ENCODE measurements around the gene DIP2A. TPM values are rescaled to one million over a fixed set of nuclear protein-coding genes. Genes with fewer than 3 reads are reported as not detected.

Gene DIP2A
- total RNA-seq, 4 donors from 2014 or later, result 19.9 to 40.8 (median 31.1) TPM

DNA sequence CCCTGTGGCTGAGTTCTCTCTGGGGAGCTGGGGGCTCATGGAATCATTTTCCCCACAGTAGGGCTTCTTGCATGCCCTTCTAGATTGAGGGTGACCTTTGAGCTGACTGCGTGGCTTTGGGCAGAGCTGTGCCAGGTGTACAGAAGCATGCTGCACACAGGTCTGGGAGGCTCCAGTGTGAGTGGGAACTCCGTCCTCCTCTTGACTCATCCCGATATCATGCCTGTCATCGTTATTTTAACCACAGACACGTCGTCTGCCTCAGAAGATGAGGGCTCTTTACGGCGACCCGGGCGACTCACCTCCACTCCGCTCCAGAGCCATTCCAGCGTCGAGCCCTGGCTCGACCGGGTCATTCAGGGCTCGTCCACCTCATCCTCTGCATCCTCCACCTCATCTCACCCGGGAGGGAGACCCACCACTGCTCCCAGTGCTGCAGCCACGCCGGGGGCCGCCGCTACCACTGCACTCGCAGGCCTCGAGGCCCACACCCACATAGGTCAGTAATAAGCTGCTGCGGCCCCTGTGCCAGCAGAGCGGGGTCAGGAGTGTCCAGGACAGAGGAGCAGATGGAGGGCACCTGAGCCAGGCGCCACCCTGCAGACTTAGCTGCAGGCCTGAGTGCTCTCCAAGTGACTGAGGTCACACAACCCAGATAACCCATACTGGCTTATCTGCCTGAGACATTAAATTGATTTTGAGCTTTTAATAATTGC, 39.8 kb downstream of the DIP2A start:
- WGBS, 2 donors (ENCODE audit: low coverage in 1 of 2), result 94% methylated on average over 3 of the region's 26 CpGs; no CpG with 5 or more reads in 1 of the 2 donors
- no peaks in the 10 kb centered on the region for H3K9me3 ChIP-seq
- no peak overlapping the region for H3K4me3 ChIP-seq
- ATAC-seq, result no peak
- peaks cover 0 to 86% of the 10 kb centered on the region in 2 donors for H3K36me3 ChIP-seq
- H3K27ac ChIP-seq, result no peak overlapping the region
- TF ChIP-seq POLR2A (IDR thresholded peaks at IDR 0.05), result no peak
- TF ChIP-seq POLR2AphosphoS5 (IDR thresholded peaks at IDR 0.05), result no peak
- TF ChIP-seq EP300 (IDR thresholded peaks at IDR 0.05), result no peak
- TF ChIP-seq, protein P1, sequence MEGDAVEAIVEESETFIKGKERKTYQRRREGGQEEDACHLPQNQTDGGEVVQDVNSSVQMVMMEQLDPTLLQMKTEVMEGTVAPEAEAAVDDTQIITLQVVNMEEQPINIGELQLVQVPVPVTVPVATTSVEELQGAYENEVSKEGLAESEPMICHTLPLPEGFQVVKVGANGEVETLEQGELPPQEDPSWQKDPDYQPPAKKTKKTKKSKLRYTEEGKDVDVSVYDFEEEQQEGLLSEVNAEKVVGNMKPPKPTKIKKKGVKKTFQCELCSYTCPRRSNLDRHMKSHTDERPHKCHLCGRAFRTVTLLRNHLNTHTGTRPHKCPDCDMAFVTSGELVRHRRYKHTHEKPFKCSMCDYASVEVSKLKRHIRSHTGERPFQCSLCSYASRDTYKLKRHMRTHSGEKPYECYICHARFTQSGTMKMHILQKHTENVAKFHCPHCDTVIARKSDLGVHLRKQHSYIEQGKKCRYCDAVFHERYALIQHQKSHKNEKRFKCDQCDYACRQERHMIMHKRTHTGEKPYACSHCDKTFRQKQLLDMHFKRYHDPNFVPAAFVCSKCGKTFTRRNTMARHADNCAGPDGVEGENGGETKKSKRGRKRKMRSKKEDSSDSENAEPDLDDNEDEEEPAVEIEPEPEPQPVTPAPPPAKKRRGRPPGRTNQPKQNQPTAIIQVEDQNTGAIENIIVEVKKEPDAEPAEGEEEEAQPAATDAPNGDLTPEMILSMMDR (IDR thresholded peaks at IDR 0.05), result no peak
- H3K4me1 ChIP-seq, result no peaks in the 10 kb centered on the region
- no peaks in the 10 kb centered on the region for H3K27me3 ChIP-seq

DNA sequence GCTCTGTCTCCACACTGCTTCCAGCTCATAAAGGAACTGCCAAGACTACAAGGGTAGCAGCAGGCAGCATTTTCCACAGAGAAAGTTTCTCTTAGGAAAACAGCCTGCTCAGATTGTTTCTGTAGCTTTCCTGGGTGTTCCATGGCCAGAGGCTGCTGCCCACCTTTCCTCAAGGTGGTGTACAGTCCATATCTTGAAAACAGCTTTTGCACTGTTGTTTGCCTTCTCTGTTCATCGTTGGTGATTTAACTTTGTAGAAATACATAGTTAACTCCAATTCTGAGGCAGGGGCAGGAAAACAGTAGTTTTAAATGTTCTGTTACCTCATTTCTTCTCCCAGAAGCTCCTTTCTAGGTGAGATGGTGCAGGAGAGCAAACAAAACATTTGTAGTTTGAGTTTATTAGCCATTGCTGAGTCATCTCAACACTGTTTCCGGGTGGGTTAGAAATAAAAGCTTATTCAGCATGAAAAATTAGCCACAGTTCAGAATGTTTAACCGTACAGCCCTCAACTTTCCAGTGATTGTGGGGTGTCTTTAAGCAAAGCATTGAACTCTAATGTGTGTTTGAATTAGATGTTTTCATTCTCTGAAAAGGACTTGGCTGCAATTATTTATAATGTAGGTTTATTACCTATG, 41.7 kb downstream of the DIP2A start:
- Histone ChIP-seq H3K36me3 (peaks cover 0 to 87% of the 10 kb centered on the region in 2 donors), H3K4me3 (no peak overlapping the region)
- 30 to 38% methylated on average over 2 to 3 of the region's 3 CpGs for WGBS, 2 donors (ENCODE audit: low coverage in 1 of 2)

DNA sequence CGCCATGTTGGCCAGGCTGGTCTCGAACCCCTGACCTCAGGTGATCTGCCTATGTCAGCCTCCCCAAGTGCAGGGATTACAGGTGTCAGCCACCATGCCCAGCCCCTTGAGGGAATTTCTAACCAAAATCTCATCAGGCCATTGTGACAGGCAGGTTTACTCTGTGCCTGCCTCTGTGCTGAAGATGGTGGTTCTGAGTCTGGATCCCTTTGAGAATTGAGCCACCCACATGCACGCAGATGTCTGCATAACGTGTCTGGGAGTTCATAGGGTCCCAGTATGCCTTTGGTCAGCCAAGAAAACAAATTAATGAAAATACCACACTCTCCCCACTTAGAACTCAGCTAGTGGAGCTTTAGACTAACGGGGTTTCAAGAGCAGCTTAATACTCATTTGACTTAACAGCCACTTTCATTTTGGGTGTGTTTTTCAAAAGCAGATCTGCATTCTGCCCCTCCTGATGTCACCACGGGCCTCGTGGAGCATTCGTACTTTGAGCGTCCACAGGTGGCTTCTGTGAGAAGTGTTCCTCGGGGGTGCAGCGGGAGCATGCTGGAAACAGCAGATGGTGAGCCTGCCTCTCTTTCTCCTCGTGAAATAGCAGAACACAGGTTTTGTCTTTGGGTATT, 45.3 kb downstream of the DIP2A start:
- no peak overlapping the region for H3K27ac ChIP-seq
- no peaks in the 10 kb centered on the region for H3K4me1 ChIP-seq
- H3K9me3 ChIP-seq, result no peaks in the 10 kb centered on the region
- TF ChIP-seq, protein P1 (IDR thresholded peaks at IDR 0.05), result no peak
- TF ChIP-seq EP300 (IDR thresholded peaks at IDR 0.05), result no peak
- no peak for TF ChIP-seq POLR2A (IDR thresholded peaks at IDR 0.05)
- TF ChIP-seq POLR2AphosphoS5 (IDR thresholded peaks at IDR 0.05), result no peak
- WGBS, 2 donors (ENCODE audit: low coverage in 1 of 2), result 79 to 100% methylated on average over 2 to 9 of the region's 12 CpGs
- no peak overlapping the region for H3K4me3 ChIP-seq
- H3K36me3 ChIP-seq, result peaks cover 0 to 72% of the 10 kb centered on the region in 2 donors
- no peaks in the 10 kb centered on the region for H3K27me3 ChIP-seq
- ATAC-seq, result no peak

More for the DNA sequence above, 41.7 kb downstream of the DIP2A start:
- ATAC-seq, result no peak
- TF ChIP-seq POLR2AphosphoS5 (IDR thresholded peaks at IDR 0.05), result no peak
- no peak for TF ChIP-seq EP300 (IDR thresholded peaks at IDR 0.05)
- TF ChIP-seq POLR2A (IDR thresholded peaks at IDR 0.05), result no peak
- TF ChIP-seq, protein P1 (IDR thresholded peaks at IDR 0.05), result no peak
- Histone ChIP-seq H3K27me3 (no peaks in the 10 kb centered on the region), H3K4me1 (no peaks in the 10 kb centered on the region), H3K9me3 (no peaks in the 10 kb centered on the region), H3K27ac (no peak overlapping the region)

DNA sequence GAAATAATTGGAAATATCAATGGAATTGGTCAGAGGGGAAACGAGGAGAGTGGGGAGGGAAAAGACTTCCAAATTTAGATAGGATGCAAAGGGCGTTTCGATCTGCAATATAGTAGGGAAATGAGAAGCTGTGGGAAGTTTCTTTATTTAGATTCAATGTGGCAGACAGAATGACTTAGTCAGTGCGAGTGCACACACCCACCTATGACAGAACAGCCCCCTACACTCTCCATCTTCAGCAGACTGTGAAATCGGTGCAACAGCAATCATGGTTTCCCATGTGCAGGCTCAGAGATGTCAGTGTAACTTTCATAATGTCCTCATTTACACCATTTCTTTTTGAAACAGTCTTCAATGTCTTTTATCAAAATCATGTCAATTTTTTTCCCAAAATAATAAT, 46.0 kb downstream of the DIP2A start:
- 81 to 85% methylated on average over 5 of the region's 5 CpGs for WGBS, 2 donors (ENCODE audit: low coverage in 1 of 2)
- ATAC-seq, result no peak
- Histone ChIP-seq H3K4me1 (no peaks in the 10 kb centered on the region), H3K27me3 (no peaks in the 10 kb centered on the region), H3K36me3 (peaks cover 0 to 72% of the 10 kb centered on the region in 2 donors), H3K9me3 (no peaks in the 10 kb centered on the region), H3K4me3 (no peak overlapping the region), H3K27ac (no peak overlapping the region)
- TF ChIP-seq POLR2A (IDR thresholded peaks at IDR 0.05), result no peak
- no peak for TF ChIP-seq EP300 (IDR thresholded peaks at IDR 0.05)
- TF ChIP-seq, protein P1 (IDR thresholded peaks at IDR 0.05), result no peak
- no peak for TF ChIP-seq POLR2AphosphoS5 (IDR thresholded peaks at IDR 0.05)

Data from gastroesophageal sphincter (tissue), 4 donors.